Activated naive CD4-positive, alpha-beta T cell treated with Interleukin-2 at 50 U/mL for 16 hours (primary cell): ENCODE measurements around the gene LMO1.
A peak's percentile ranks its signal among the peaks of the same experiment; 100 is the strongest.

Experiments
- DNase-seq: peaks from one replicate; pipeline ENCODE4 v3.0.0-alpha.2; 2020

The LMO1 gene

GRCh38 chr11:8203414-8203715 is 60.3 kb downstream of the LMO1 start:
- DNase-seq = no peak

GRCh38 chr11:8202516-8203413 is 60.9 kb downstream of the LMO1 start:
- no peak for DNase-seq

- no peak for DNase-seq
Observed at GRCh38 chr11:8201644-8202365, 61.9 kb downstream of the LMO1 start.

GRCh38 chr11:8199676-8200075 is 64.0 kb downstream of the LMO1 start:
- DNase-seq = no peak

- DNase-seq = no peak
Observed at GRCh38 chr11:8196749-8197148, 66.9 kb downstream of the LMO1 start.

GRCh38 chr11:8194956-8195355 is 68.7 kb downstream of the LMO1 start:
- no peak for DNase-seq

GRCh38 chr11:8192896-8193209 is 70.8 kb downstream of the LMO1 start:
- no peak for DNase-seq

- DNase-seq = peak; percentile 48
Observed at GRCh38 chr11:8192016-8192895, 71.4 kb downstream of the LMO1 start.

- DNase-seq = no peak
Observed at GRCh38 chr11:8190431-8190830, 73.2 kb downstream of the LMO1 start.

- DNase-seq = no peak
Observed at GRCh38 chr11:8186429-8186828, 77.2 kb downstream of the LMO1 start.

- no peak for DNase-seq
Observed at GRCh38 chr11:8183111-8183510, 80.6 kb downstream of the LMO1 start.

GRCh38 chr11:8180469-8180868 is 83.2 kb downstream of the LMO1 start:
- no peak for DNase-seq

- no peak for DNase-seq
Observed at GRCh38 chr11:8178297-8178696, 85.4 kb downstream of the LMO1 start.

GRCh38 chr11:8177136-8177535 is 86.5 kb downstream of the LMO1 start:
- DNase-seq = no peak
